ENCODE measurements around the gene OR4C16.

The OR4C16 gene, protein sequence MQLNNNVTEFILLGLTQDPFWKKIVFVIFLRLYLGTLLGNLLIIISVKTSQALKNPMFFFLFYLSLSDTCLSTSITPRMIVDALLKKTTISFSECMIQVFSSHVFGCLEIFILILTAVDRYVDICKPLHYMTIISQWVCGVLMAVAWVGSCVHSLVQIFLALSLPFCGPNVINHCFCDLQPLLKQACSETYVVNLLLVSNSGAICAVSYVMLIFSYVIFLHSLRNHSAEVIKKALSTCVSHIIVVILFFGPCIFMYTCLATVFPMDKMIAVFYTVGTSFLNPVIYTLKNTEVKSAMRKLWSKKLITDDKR

DNA sequence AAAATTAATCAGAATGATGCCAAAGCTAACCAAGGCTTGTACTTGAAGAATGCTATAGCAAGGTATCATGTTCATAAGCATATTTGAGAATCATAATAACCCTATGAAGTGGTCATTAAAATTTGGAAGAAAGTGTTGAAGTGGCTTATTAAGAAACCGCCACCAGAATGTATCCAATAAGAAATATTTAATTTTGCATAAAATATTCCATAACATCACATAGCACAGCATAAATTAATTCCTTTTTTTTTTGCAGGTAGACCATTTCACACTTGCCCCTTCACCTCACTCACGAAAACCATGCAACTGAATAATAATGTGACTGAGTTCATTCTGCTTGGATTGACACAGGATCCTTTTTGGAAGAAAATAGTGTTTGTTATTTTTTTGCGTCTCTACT lies at the start of gene OR4C16:
Gene OR4C16 (plus strand): TSS at position 301 of the 400 bp plus-strand sequence. CDS start 0 bp downstream, at position 301.
- DNase-seq: no peak

DNA sequence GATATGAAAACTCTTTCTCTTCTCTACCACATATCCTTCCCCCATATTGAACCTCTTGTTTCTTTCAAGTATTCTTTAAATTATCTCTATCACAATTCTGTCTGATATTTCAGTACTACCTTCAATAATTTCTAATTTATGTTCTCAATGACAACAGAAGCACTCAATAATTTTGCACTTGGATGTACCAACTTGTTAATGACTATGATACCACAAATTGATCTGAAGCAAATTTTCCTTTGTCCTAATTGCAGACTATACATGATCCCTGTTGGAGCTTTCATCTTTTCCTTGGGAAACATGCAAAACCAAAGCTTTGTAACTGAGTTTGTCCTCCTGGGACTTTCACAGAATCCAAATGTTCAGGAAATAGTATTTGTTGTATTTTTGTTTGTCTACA lies 17.8 kb upstream of the OR4C16 start, which contains the start of gene OR4C15:
Gene OR4C15 (plus strand): TSS at position 301 of the 400 bp plus-strand sequence. CDS start 0 bp downstream, at position 301.
- DNase-seq: no peak

DNA sequence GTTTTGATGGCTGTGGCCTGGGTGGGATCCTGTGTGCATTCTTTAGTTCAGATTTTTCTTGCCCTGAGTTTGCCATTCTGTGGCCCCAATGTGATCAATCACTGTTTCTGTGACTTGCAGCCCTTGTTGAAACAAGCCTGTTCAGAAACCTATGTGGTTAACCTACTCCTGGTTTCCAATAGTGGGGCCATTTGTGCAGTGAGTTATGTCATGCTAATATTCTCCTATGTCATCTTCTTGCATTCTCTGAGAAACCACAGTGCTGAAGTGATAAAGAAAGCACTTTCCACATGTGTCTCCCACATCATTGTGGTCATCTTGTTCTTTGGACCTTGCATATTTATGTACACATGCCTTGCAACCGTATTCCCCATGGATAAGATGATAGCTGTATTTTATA lies 620 bp downstream of the OR4C16 start:
- no peak for DNase-seq

- no peak for DNase-seq
Measured at GRCh38 chr11:55607545-55607944, 35.6 kb downstream of the OR4C16 start, which contains the start of gene OR4C11. TSS of gene OR4C11 (minus strand) at chr11:55607645. CDS start at chr11:55604373, 3,272 bp downstream.
